ENCODE results near the gene CTAG1B.
"Not testable (repeated sequence)": the region's sequence is repeated elsewhere in the genome, so short reads cannot be mapped to it uniquely, and the experiment has no call there.

CTAG1B gene

GRCh38 chrX:154582994-154583393 is 36.1 kb downstream of the CTAG1B start:
- DNase-seq: not testable (repeated sequence)

GRCh38 chrX:154575076-154575475 is 44.0 kb downstream of the CTAG1B start:
- not testable (repeated sequence) for DNase-seq

GRCh38 chrX:154573061-154573460 is 46.0 kb downstream of the CTAG1B start:
- not testable (repeated sequence) for DNase-seq

GRCh38 chrX:154570361-154570760 is 48.7 kb downstream of the CTAG1B start:
- not testable (repeated sequence) for DNase-seq
